NCI-H510A treated with DMSO at 0.1 percent for 48 hours (cell line): ENCODE data around the gene RABL6.
"Not testable (repeated sequence)": the region's sequence is repeated elsewhere in the genome, so short reads cannot be mapped to it uniquely, and the experiment has no call there.

Source experiments
- DNase-seq: peaks from one replicate; lab custom pipeline; 2025; lab: John Stamatoyannopoulos, UW

Gene RABL6, protein sequence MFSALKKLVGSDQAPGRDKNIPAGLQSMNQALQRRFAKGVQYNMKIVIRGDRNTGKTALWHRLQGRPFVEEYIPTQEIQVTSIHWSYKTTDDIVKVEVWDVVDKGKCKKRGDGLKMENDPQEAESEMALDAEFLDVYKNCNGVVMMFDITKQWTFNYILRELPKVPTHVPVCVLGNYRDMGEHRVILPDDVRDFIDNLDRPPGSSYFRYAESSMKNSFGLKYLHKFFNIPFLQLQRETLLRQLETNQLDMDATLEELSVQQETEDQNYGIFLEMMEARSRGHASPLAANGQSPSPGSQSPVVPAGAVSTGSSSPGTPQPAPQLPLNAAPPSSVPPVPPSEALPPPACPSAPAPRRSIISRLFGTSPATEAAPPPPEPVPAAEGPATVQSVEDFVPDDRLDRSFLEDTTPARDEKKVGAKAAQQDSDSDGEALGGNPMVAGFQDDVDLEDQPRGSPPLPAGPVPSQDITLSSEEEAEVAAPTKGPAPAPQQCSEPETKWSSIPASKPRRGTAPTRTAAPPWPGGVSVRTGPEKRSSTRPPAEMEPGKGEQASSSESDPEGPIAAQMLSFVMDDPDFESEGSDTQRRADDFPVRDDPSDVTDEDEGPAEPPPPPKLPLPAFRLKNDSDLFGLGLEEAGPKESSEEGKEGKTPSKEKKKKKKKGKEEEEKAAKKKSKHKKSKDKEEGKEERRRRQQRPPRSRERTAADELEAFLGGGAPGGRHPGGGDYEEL

DNA sequence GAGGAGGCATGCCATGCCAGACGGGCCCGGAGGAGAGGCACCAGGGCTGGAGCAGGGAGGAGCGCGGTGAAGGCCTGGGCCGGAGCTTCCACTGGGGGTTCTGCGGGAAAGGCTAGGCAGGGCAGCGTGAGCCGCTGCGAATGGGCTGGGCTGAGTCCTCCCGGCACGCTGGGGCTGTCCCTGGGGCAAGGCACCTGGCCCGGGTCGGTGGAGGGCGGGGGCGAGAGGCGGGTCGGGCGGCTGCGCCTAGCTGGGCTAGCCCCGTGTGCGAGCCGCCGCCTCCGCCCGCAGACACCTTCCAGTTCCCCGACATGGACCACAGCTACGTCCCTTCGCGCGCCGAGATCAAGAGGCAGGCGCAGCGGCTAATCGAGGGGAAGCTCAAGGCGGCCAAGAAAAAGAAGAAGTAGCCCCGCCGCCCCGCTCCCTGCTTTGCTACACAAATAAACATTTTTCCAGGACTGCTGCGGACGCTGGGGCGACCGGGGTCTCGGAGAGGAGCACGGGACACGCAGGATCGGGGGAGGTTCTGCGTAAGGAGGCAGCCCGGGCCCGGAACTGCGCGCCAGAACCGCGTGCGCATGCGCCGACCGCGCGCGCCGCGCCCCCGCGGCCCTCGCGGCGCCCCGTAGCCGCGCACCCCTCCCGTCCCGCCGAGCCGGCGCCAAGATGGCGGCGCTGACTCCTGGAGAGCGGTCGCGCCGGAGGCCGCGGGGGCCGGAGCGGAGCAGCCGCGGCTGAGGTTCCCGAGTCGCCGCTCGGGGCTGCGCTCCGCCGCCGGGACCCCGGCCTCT lies at the start of gene RABL6:
TSS of gene RABL6 (plus strand) at position 668 of the 794 bp plus-strand sequence. CDS start 249 bp downstream, outside the sequence.
- DNase-seq, result peak; percentile 57

DNA sequence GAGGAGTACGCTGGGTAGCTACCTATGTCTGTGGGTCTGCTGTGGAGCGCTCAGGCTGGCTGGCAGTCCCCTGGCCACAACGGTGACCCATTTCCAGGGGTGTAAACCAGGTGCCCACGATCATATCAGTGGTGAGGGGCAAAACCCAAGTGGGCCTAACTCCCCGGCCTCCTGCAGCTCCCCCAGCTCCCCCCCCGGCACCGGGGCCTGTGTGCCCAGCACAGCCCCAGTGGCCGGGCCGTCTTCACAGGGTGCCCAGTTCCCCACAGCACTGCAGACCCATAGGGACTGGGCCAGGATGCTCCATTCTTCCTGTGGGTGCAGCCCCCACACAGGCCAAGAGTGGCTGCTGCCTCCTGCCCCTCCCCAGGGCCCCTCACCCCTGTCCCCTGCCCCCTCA lies 48.7 kb upstream of the RABL6 start:
- no peak for DNase-seq

DNA sequence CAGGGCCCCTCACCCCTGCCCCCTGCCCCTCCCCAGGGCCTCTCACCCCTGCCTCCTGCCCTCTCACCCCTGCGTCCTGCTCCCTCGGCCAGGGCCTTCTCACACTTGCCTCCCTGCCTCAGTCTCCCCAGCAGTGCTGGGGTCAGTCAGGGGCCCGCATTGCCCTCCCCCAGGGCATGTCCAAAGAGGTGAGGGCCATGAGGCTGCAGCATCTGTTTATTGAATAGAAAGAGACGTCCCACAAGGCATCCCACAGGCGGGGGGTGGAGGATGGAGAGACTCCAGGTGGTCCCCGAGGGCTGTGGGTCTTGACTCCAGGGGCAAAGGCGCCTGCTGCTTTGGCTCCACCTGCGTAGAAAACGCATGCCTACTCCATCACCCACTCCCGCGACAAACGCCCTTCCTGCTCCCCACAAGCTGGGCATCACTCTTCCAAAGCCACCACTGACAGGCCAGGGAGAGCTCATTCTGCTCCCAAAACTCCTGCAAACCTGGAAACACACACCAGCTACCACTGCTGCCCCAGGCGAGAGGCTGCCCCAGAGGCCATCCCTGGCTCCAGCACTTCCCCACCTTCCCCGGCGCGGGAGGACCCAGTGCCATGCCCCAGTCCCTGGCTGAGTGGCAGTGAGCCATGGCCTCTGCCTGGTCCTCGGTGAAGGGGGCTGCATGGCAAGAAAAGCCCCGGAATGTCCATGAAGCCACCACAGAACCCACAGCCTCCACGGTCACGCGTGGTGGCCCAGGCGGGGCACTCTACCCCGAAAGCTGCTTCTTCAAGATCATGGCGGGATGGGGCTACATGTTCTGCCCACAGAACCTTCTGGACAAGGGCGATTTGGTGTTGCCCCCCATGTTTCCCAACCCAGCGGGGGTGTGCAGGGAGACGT lies 48.1 kb upstream of the RABL6 start:
- DNase-seq, result no peak

DNA sequence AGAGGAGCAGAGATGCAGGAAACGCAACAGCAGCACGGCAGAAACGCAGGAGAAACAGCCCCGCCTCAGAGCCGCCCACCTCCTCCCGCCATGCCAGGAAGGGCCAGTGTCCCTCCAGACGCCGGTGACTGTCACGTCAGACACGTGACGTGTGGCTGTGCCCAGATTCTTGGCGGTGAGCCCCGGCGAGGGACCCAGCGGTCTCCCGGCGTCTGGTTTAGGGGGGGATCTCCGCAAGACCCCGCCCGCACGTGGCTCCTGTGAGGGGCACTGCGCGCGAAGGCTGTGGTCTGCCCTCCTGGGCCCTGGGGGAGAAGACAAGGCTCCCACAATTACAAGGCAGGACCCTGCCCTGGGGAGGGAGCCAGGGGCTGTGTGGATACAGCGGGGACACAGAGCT lies 47.3 kb upstream of the RABL6 start:
- DNase-seq, result no peak

DNA sequence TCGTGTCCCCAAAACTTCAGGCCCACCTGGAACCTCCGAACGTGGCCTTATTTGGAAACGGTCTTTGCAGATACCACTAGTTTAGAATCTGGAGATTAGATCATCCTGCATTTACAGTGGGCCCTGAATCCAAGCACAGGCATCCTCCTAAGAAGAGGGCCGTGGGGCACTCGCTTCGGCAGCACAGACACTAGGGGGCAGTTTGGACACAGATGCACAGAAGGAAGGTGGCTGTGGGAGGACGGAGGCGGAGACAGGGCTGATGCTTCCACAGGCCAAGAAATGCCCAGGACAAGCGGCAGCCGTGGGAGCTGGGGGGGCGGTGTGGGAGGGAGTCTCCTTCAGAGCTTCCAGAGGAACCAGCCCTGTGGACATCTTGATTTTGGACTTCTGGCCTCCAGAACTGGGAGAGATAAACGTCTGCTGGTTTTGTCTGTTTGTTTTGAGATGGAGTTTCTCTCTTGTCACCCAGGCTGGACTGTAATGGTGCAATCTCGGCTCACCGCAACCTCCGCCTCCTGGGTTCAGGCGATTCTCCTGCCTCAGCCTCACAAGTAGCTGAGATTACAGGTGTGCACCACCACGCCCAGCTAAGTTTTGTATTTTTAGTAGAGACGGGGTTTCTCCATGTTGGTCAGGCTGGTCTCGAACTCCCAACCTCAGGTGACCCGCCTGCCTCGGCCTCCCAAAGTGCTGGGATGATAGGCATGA lies 46.8 kb upstream of the RABL6 start:
- peak; percentile 36 for DNase-seq

DNA sequence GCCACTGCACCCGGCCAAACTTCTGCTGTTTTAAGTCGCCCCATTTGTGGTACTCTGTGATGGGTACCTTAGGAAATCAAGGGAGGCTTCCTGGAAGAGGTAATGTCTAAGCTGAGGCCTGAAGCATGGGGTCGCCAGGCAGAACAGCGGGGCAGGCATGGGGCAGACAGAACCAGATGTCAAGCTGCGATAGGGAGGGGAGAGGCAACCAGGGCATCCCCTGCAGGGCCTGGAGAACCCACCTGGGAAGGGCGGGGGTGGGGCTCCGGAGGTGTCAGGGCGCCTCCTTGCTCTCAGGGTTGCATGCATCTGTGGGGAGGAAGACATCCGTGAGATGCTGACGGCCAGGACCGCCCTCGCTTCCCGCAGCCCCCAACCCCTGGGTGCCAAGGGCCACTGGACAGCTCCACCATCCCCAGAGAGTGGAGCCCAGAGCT lies 46.2 kb upstream of the RABL6 start:
- DNase-seq, result no peak

DNA sequence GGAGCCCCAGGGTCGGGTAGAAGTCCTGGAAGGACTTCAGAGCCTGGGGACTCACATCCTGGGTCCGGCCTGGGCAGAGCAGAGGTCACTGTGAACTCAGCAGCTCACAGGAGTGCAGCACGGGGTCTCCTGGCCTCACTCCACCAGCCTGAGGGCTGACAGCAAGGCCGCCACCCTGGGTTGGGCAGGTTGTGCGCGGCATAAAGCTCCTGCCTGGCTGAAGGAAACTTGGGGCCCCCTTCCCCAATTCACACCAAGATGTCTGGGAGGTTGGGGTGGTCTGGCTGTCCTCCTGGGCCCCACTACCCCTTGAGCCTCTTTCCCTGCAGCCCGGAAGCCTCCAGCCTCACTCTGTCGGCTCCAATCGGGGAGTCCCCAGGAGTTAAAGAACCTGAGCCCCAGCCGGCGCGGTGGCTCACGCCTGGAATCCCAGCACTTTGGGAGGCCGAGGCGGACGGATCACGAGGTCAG lies 45.5 kb upstream of the RABL6 start:
- no peak for DNase-seq

DNA sequence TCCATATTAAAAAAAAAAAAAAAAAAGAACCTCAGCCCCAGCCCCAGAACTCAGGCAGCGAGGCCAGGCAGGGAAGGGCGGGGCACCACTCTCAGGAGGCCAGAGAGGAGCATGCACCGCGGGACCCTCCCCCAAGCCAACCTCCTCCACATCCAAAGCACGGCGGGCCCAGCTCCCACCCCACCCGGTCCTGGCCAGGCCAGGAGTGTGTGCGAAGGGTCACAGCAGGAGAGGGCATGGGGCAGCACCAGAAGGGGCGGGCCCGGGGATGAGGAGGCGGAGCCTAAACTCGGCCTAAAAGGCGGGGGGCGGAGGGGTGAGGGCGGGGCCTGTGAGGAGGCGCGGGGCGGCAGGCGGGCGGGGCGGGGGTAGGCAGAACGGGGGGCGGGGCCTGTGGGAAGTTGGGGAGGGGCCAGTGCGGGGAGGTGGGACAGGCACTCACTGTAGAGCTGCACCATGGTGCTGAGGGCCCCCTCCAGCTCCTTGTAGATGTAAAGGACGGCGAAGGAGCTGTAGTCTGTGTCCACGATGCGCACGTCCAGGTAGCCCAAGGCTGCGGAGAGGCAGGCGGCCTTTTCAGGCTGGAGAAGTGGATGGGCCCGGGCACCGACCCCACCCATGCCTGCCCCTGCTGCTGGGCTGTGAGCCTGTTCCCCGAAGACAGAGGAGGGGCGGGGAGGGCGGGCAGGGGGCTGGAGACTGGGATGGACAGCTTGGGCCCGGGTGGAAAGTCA lies 44.7 kb upstream of the RABL6 start:
- DNase-seq, result no peak

DNA sequence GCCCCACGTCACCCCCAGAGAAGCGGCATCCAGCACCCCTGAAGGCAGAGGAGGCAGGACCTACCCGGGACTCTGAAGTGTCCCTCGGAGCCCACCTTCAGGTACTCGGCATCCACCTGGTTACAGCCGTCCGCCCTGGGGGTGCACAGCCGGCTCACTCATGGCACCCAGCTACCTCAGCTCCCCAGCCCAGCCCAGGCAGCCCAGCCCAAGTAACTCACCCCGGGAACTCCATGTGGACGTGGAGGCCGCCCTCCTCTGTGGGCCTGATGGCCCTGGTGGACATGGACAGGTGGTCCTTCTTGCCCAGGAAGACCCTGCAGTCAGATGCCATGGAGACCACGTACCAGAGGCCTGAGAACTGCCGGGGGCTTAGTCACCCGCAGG lies 44.1 kb upstream of the RABL6 start:
- no peak for DNase-seq

DNA sequence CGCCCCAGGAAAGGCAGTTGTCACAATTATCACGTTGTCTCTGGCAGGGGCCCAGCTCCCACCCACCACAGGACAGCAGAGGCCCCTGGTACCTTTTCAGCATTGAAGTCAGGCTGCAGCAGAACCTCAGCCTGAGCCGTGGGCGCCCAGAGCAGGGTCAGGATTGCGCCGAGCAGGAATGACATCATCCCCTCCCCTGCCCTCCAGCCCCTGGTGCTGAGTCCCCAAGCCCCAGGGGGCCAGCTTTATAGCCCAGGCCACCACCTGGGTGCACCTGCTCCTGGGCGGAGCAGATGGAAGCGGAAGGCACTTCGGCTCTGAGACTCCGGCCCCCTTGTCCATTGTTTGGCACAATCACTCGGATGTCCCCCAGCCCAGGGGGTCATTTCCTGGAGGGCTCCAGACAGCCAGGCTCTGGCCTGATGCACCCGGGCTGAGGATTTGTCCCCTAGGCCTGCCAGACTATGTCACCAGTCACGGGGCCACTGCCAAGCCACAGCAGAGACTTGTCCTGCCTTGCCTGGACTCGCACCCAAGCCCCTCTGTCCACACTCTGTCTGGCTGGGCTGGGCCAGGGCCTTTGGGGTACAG lies 43.4 kb upstream of the RABL6 start, which contains the start of gene LCN15:
TSS of gene LCN15 (minus strand) at position 218 of the 591 bp plus-strand sequence. CDS start at position 188, 30 bp downstream.
- peak; percentile 73 for DNase-seq

DNA sequence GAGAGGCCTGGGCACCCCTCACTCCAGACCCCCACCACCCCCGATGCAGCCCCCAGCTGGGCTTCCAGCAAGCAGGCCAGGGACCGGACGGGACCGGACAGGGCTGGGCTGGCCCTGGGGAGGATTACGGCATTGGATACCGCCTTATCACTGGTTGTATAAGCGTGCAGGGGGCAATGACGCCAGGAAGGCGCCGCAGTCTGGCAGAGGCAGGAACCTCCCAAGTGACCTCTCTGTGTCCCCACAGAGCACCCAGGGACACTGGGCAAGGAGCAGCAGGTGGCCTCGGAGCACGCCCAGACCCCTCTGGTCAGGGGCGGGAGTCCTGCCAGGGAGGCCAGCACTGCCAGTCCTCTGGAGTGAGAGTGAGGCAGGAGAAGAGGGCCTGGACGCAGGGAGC lies 42.7 kb upstream of the RABL6 start:
- no peak for DNase-seq

DNA sequence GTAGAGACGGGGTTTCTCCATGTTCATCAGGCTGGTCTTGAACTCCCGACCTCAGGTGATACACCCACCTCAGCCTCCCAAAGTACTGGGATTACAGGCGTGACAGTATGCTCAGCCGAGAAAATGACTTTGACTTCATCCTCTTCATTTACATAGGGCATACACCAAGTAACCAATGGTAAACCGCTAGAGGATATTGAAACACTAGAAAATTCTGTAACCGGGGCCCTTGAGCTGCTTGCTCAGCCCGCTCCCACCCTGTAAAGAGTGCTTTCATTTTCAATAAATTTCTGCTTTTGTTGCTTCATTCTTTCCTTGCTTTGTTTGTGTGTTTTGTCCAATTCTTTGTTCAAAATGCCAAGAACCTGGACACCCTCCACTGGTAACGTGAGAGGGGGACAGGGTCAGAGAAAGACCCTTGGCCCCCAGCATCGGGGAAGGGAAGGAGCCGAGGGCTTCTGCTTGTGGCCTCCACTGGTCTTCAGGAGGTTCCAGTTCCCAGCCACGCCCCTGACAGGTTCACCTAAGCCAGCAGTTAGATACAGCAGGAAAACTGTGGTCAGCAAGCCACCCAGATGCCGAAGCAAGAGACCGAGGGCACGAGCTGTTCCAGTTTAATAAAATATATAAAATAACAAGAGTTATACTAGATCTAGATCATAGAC lies 41.9 kb upstream of the RABL6 start:
- not testable (repeated sequence) for DNase-seq

DNA sequence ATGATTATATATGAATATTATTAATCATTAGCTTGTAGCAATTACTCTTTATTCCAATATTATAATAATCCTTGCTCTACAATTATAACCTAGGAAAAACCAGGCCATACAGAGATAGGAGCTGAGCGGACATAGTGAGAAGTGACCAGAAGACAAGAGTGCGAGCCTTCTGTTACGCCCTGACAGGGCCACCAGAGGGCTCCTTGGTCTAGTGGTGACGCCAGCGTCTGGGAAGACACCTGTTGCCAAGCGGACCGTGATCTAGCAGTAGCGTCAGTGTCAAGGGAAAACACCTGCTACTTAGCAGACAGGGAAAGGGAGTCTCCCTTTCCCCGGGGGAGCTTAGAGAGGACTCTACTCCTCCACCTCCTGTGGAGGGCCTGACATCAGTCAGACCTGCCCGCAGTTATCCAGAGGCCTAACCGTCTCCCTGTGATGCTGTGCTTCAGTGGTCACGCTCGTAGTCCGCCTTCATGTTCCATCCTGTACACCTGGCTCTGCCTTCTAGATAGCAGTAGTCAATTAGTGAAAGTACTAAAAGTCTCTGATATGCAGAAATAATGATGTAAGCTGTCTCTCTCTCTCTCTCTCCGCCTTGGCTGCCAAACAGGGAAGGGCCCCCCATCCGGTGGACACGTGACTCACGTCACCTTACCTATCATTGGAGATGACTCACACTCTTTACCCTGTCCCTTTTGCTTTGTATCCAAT lies 41.2 kb upstream of the RABL6 start:
- DNase-seq, result peak; percentile 41

DNA sequence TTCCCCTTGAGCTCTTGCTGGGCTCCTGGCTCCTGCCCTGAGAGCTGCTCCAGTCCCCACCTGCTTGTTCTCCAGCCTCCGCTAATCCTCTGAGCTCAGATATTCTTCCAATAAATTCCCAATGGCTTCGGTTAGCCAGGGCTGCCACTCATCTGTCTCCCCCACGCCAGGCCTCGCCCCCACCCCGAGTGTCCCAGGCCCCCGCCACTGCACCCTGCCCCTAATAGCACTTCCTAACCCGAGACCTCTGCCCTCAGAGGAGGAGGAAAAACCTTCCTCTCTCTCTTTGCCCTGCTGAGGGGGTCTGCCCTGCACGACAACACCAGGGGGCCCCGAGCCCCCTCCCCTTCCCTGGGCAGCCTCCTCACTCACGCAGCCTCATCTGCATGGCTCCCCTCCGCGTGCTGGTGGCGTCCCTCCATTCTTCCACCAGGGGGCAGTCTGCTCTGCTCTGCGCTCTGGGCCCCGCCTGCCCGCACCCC lies 38.0 kb upstream of the RABL6 start:
- DNase-seq, result no peak

DNA sequence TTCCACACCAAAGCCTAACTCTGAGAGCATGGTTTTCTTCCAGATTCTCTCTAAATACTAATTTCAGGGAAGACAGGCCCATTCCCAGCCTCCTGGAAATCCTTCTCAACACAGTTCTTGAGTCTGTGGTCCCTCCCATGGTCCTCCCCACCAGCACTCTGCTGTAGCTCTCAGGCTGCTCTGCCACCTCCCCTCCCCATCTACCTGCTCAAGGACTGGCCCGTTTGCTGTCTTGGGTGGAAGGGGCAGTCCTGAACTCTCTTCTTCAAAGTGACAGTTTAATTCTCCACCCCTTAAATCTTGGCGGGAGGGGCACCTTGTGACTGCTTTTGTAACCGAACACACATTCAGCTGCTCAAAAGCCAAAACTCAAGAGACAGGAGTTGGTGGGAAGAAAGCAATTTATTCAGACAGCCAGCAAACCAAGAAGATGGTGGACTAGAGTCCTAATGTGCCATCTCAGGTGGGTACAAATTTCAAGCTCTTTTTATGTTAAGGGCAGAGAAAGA lies 35.8 kb upstream of the RABL6 start:
- no peak for DNase-seq

DNA sequence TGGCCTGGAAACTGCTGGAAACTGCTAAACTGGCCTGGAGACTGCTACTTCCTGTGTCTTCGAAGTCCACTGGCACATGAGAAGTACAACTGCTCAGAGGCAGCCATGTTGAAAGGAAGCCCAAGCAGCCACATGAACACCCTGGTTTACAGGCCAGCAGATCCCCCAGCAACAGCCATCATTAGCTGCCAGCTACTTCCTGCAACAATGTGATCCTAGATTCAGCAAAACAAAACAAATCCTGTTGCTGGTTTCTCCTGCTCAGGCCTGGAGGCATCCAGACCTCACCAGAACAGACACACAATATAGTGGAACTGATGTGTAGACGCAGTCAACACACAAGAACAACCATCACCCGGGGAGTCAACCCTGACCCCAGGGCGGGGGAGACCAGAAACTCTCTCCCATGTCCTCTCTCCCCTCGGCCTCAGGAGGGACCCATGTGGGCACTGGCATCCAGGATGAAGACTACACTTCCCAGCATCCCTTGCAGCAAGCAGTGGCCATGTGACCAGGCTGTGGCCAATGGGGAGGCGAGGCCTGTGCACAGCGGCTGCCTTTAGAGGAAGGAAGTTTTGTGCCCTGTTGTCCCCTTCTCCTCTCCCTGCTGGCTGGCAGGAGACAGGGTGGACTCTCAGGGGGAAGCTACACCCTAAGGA lies 34.2 kb upstream of the RABL6 start:
- no peak for DNase-seq

DNA sequence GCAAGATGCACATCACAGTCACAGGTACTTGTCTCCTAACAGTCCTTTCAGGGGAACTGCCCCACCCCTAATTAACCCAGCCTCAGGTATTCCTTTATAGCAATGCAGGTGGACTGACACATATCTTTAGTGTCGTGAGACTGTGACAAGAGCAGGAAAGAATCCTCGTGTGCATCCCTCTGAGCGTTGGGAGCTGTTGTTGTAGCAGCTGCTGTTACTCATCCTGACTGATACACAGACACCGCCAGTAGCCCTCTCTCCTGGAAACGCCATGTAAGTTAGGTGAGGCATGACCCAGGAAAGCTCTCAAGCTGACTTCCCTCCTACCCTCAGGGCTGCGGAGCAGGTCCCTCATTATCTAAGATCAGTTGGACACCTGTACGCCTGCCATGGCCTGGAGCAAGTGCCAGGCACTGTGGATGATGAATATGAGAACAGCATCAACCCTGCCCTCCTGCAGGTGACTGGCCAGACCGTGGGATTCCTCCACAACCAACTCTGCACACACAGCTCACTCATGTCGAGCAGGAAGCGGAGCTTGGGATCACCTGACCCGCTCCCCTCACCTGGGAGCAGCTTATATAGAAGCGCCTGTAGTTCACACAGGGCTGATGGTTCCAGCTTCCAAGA lies 33.2 kb upstream of the RABL6 start:
- DNase-seq, result no peak
